ENCODE data around the gene PACRG.

The PACRG gene

GRCh38 chr6:162710936-162711335 lies 16.8 kb upstream of the PACRG start:
- DNase-seq: no peak

GRCh38 chr6:162711376-162711775 lies 16.4 kb upstream of the PACRG start:
- no peak for DNase-seq

DNA sequence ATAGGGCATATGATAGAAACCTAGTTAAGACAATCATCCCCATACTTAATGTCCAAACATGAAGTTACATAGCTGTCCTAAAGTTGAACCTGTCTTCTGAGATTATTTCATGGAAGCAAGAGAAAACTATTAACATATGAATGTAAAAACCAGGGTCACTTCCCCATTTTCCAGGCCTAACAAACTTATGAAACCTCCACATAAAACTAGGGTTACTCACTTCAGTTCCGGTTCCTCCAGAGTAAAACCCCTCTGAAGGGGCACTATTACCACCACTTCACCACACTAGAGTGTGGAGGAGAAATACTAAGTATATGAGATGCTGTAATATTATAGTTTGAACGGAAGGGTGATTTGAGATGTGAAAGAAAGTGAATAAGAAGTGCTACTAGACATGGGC lies 15.1 kb upstream of the PACRG start:
- no peak for DNase-seq

GRCh38 chr6:162713974-162714780 lies 13.6 kb upstream of the PACRG start:
- no peak for DNase-seq

- DNase-seq: no peak
Measured at GRCh38 chr6:162715601-162716000, 12.2 kb upstream of the PACRG start.

DNA sequence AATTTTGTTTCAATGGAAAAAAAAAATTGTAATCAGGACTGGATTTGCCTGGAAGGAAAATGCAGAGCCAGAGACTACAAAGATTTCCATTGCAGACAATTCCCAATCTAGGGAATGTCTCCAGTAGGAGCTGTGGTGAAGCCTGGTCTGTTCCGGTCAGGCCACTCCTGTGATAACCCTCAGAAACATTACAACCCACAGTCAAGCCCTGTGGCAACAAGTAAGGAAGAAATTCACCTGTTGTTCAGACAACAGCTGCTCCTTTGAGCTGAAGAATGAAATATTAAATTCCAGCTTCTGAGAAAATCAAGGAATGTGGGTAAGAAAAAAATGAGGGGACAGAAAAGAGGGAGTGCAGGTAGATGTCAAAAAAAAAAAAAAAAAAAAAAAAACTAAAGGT lies 8.2 kb upstream of the PACRG start:
- DNase-seq: no peak

- no peak for DNase-seq
Measured at GRCh38 chr6:162721404-162721687, 6.4 kb upstream of the PACRG start.

- no peak for DNase-seq
Measured at GRCh38 chr6:162722226-162722625, 5.5 kb upstream of the PACRG start.

DNA sequence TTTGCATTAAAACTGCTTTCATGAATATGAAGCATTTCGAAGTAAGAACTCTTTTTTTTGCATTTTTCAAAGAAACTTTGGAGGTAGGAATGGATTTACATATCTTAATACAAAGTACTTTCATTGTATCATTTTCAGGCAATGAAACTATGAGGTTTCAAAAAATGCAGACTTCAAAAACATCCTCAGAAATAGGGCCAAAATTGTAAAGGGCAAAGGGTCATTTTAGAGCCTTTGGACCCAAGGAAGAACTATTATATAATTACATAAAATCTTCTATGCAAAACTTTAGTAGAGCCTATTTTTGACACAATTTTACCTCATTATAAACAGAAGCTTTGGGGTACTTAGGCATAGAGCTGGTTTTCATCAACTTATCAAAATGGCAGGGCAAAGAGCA lies 5.1 kb upstream of the PACRG start:
- no peak for DNase-seq

- no peak for DNase-seq
Measured at GRCh38 chr6:162726947-162727321, 840 bp upstream of the PACRG start.

- DNase-seq: no peak
Measured at GRCh38 chr6:162728197-162728596, 423 bp downstream of the PACRG start.

- DNase-seq: no peak
Measured at GRCh38 chr6:162728706-162729105, 932 bp downstream of the PACRG start.

DNA sequence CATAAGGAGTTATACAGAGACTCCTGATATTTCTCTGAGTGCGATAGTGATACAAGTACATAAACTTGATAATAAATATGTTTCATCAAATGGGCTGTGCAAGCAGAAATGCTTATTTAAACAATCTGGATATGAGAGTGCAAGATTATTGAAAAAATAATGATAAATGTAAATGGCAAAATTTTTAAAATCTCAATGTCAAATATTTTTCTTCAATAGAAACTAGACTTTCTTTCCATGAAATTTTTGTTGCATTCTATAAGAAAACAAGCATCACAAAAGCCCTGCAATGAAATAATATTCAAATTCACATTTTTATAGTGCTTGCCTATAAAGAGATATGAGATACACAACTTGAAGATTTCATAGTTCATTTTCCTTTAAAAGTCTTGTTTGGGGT lies 2.7 kb downstream of the PACRG start:
- DNase-seq: no peak

- peak in 1 of 5 donors; percentile 18 for DNase-seq
Measured at GRCh38 chr6:162733489-162733888, 5.7 kb downstream of the PACRG start.

- no peak for DNase-seq
Measured at GRCh38 chr6:162736961-162737360, 9.2 kb downstream of the PACRG start.

DNA sequence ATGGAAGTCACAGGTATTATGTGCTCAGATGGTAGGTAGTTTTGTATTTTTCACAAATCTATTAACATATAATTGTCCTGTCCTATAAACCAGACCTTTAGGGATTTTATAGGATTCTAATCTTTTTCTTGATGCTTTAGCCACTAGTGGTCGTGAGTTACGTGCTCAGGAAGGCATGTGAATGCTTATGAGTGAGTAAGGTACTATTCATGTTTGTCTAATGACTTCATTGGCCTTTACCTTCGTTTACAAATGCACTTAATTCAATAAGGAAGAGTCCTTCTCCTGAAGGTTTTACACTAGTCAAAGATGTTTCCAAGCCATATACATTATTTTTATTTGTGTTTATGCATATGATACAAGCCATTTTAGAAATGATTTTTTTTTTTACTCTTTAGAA lies 23.0 kb downstream of the PACRG start:
- no peak for DNase-seq

DNA sequence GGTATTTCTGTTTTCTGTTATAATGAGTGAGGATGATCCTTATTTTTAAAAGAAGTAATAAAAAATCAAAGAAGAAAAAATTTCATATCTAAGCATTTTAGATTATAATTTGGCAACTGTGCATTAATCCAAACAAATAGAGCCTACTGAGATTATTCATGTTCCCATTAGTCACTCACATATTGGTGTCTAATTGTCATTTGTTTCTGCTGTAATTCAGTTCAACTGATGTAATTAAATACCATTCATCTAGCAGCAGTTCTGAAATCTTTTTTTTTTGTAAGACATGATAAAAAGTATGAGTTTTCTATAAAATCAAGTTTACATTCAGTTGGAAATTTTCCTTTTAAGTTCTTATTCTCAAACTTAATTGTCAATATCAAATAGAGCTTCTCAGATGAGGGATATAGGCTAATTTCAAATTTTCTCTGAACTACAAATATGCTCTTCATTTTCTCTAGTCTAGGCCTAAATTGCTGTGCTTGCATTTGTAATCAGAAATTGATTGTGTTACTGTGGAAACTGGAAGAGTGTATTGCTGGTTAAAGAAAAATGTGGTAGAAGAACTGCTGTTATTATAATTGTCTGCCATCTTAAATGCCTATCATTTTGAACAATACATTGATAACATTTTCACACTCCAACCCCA lies 23.6 kb downstream of the PACRG start:
- no peak for DNase-seq

DNA sequence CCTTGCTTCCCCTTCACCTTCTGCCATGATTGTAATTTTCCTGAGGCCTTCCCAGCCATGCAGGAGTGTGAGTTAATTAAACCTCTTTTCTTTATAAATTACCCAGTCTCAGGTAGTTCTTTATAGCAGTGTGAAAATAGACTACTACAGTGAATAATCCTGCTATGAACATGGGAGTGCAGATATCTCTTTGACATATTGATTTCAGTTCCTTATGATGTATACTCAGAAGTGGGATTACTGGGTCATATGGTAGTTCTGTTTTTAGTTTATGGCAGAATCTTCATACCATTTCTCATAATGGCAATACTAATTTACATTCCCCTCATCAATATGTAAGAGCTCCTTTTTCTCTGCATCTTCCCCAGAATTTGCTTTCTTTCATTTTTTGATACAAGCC lies 26.0 kb downstream of the PACRG start:
- DNase-seq: no peak

DNA sequence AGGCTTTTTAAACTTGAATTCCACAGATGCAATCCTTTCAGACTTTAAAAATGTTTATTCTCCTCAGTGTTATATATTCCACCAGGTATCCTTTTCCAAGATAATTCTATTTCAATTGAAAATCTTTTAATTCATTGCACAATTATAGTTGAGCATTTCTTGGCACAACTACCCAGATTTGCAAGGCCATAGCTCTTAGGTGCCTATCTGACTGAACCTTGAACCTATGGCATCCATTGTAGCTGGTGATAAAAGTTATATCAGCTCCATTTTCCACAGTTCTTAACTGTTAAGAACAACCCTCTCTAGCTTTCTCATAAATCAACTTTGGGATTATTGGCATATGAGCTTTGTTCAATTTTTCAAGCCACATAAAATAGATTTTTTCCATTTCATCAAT lies 42.4 kb downstream of the PACRG start:
- DNase-seq: no peak

DNA sequence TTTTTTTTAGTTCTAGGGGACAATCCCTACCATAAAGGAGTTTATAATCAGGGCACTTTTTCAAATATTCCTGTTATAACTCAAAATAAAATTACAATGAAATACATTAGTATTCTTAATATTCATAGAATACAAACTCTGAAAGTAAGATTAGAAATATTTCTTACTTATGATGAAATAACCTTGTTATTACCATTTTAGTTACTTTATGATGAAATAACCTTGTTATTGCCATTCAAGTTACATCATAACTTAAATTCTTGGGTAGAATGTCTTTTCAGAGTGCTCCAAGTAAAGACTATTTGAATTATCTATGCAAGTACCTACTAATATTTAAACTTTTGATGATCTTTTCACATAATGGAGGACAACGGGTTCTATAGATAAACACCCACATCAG lies 43.2 kb downstream of the PACRG start:
- no peak for DNase-seq

DNA sequence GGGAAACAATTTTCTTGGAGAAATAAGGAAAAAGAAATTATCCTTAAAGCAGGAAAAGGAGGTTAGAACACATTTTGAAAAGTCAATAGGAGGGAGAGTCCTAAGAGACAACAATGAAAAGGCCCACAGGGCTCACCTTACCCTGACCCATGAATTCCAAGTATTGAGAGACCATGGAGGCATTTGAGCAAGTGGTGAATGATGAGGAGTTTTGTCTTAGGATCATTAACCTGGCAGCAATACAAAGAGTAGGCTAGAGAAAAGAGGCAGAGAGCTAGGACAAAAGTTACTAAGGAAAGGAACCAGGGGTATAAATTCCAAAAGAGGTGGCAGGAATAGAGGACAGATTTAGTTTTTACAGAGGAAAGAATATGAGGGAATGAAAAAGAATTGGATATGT lies 44.7 kb downstream of the PACRG start:
- no peak for DNase-seq

- no peak for DNase-seq
Measured at GRCh38 chr6:162773996-162774395, 46.2 kb downstream of the PACRG start.

DNA sequence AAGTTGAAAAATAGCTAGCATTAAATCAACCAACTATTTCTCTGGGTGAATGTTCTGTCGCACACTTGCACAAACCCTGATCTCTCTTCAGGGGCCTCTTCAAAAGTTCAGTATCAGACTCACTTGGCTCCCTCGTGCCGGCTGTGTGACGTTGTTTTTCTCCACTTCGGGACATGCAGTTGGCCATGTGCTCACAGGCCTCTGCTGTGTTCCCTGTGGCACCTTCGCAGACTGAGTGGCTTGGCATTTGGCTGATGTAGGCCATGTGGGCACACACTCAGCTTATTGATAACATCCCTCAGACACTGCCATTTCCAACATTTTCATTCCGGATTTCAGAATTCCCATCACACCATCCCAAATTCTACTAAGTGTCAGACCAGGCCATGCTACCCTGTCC lies 49.3 kb downstream of the PACRG start:
- DNase-seq: no peak

DNA sequence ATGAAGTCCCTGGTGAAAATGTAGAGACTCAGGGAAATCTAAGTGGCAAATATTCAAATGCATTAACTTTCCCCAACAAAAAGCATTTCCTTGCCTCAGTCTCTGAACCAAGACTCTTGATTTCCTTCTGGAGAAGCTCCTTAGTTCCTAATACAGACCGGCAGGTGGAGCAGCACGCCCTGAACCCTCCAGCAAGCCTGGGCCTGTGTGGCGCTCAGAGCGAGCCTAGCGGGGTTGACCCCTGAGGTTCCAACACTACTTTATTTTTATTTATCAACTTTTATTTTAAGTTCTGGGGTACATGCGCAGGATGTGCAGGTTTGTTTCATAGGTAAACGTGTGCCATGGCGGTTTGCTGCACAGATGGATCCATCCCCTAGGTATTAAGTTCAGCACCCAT lies 50.8 kb downstream of the PACRG start:
- DNase-seq: no peak

DNA sequence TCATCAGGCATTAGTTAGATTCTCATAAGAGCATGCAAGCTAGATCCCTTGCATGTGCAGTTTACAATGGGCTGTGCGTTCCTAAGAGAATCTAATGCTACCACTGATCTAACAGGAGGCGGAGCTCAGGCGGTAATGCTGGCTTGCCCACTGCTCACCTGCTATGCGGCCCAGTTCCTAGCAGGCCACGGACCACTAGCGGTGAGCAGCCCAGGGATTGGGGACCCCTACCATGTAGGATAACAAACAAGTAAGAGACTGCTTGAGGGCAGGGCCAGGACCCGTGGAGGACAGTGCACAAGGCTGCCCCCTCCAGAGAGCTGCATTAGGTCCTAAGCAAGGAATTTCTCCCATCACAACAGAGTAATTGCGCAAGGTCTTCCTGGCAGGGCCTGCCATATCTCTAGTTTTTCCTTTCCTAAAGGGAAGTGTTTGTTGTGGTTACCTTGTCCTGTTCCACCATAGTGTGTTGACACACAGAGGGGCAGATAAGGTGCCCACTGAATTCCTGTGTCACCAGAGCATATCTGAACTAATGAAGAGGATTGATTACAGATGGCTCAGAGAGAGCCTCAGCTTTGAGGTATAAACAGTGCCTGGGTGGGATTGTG lies 58.0 kb downstream of the PACRG start:
- no peak for DNase-seq
